Keratinocyte (primary cell): ENCODE results near the gene SPHK2. TPM values are rescaled to one million over a fixed set of nuclear protein-coding genes. Genes with fewer than 3 reads are reported as not detected.

Source experiments
- DNase-seq: peaks from one replicate; pipeline ENCODE4 v3.0.0-alpha.2; 2011; ENCODE audit warnings: low read depth, missing footprints, low spot score
- FAIRE-seq: peaks from 2 replicates; lab custom pipeline; 2011; peaks lifted over from hg19 to GRCh38; lab: Jason Lieb, UNC
- H2AFZ ChIP-seq: 2 replicates; pipeline ENCODE4 v1.6.0; 2012; ENCODE audit warnings: low read length, control low read depth, inconsistent platforms; ENCODE audit not compliant: control insufficient read depth
- H3K27ac ChIP-seq: 2 replicates; pipeline ENCODE4 v1.5.1; 2011; ENCODE audit warnings: low read length; ENCODE audit not compliant: control insufficient read depth, insufficient read depth
- H3K27me3 ChIP-seq: 3 replicates; pipeline ENCODE4 v1.6.0; 2011; ENCODE audit warnings: low read length; ENCODE audit not compliant: control insufficient read depth, insufficient read depth; ENCODE audit errors: extremely low read depth
- H3K36me3 ChIP-seq, 2 experiments: 2 replicates in 1 of 2; 3 replicates in 1 of 2; pipeline ENCODE4 v1.5.1; 2011; ENCODE audit warnings: low read length in 2 of 2, mild to moderate bottlenecking in 1 of 2; ENCODE audit not compliant: control insufficient read depth in 2 of 2, insufficient read depth in 2 of 2; ENCODE audit errors: extremely low read depth in 1 of 2
- H3K4me1 ChIP-seq: 3 replicates; pipeline ENCODE4 v1.5.1; 2011; ENCODE audit warnings: low read length; ENCODE audit not compliant: control insufficient read depth, insufficient read depth; ENCODE audit errors: extremely low read depth
- H3K4me2 ChIP-seq: 3 replicates; pipeline ENCODE4 v1.6.0; 2011; ENCODE audit warnings: low read depth, low read length; ENCODE audit not compliant: control insufficient read depth, insufficient read depth; ENCODE audit errors: extremely low read depth
- H3K4me3 ChIP-seq, 3 experiments: fragments of 200-600 bp in 1 of 3; sonication (generic) in 1 of 3; 2 replicates in 2 of 3; 3 replicates in 1 of 3; pipeline ENCODE4 v1.5.1; 2011 to 2016; ENCODE audit warnings: low read length in 3 of 3, mild to moderate bottlenecking in 3 of 3, control low read depth in 2 of 3, inconsistent platforms in 1 of 3, low read depth in 1 of 3, mixed read lengths in 1 of 3, mixed run types in 1 of 3, moderate library complexity in 1 of 3; ENCODE audit not compliant: control insufficient read depth in 2 of 3, insufficient read depth in 2 of 3; ENCODE audit errors: extremely low read depth in 1 of 3
- H3K79me2 ChIP-seq: 2 replicates; pipeline ENCODE4 v1.6.0; 2012; ENCODE audit warnings: low read length; ENCODE audit not compliant: control insufficient read depth, insufficient read depth
- H3K9ac ChIP-seq: 3 replicates; pipeline ENCODE4 v1.6.0; 2011; ENCODE audit warnings: low read length; ENCODE audit not compliant: control insufficient read depth, insufficient read depth; ENCODE audit errors: extremely low read depth
- H3K9me1 ChIP-seq: 3 replicates; pipeline ENCODE4 v1.6.0; 2011; ENCODE audit warnings: low read length; ENCODE audit not compliant: control insufficient read depth, insufficient read depth; ENCODE audit errors: extremely low read depth
- H3K9me3 ChIP-seq: 2 replicates; pipeline ENCODE4 v1.5.1; 2012; ENCODE audit warnings: low read depth, low read length; ENCODE audit not compliant: control insufficient read depth
- H4K20me1 ChIP-seq: 3 replicates; pipeline ENCODE4 v1.6.0; 2011; ENCODE audit warnings: low read length; ENCODE audit not compliant: control insufficient read depth, insufficient read depth; ENCODE audit errors: extremely low read depth
- EZH2 ChIP-seq: IDR thresholded peaks from one replicate; pipeline ENCODE4 v1.6.1; 2012; ENCODE audit warnings: inconsistent platforms, mild to moderate bottlenecking, low read length, moderate library complexity
- dilution Hi-C: fragments of 300-500 bp; cut with MboI; formaldehyde crosslinking; loops from one replicate; pipeline ENCODE4 v1.7.0; 2020; ENCODE audit warnings: low sequenced_read_pairs; ENCODE audit not compliant: extremely low pct_ligation_motif_present
- polyA plus RNA-seq, 5 experiments: library from polyadenylated mRNA; depleted of rRNA in 3 of 5; stranded (reverse) in 3 of 5; stranded (forward) in 1 of 5; unstranded in 1 of 5; fragments of >200 nt; gene quantifications; 1 replicate in 1 of 5; 2 replicates in 3 of 5; 3 replicates in 1 of 5; pipeline versions ENCODE4 v1.2.1 to v1.2.3, GENCODE V29; 2011 to 2012; ENCODE audit warnings: missing spikeins in 2 of 5, low read depth in 1 of 5, low replicate concordance in 1 of 5
- TF ChIP-seq, protein P1 (sequence below), 3 experiments: IDR thresholded peaks in 1 of 3; conservative IDR thresholded peaks in 1 of 3; optimal IDR thresholded peaks in 1 of 3; 2 replicates in 2 of 3; 3 replicates in 1 of 3; pipeline versions ENCODE3 to v1.5.1; 2011; ENCODE audit warnings: low read length in 3 of 3, mild to moderate bottlenecking in 3 of 3, moderate library complexity in 2 of 3, control low read depth in 1 of 3, inconsistent platforms in 1 of 3; ENCODE audit not compliant: insufficient read depth in 2 of 3; ENCODE audit errors: extremely low read depth in 1 of 3

The SPHK2 gene
- polyA plus RNA-seq, 1 donor (not counting 4 experiments of a cell fraction or from before 2014, with no cell fraction given) = 2.8 TPM

DNA sequence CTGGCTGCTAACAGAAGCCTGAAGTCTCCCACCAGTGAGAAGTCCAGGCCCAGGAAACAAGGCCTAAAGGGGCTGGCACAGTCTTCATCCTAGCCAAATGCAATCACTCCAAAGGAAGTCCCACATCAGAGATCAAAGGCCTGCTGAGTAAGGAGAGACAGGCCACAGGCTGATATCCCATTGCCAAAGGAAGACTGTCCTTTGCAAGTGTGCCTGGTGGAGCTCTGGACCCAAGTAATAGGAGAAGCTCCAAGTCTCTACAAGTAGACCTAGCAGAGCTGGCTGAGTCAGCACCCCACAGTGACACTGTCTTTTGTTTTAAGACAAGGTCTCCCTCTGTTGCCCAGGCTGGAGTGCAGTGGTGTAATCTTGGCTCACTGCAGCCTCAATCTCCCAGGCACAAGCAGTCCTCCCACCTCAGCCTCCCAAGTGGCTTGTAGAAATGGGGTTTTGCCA, 13.4 kb downstream of the SPHK2 start:
- FAIRE-seq = peak; percentile 95
- Histone ChIP-seq H3K36me3 (peaks cover 0 to 1% of the 10 kb centered on the region in 2 experiments), H3K9ac (no peak overlapping the region), H3K79me2 (no peaks in the 10 kb centered on the region), H3K27ac (peak overlapping the region; percentile 56), H3K9me1 (no peaks in the 10 kb centered on the region), H3K9me3 (no peaks in the 10 kb centered on the region), H3K4me2 (peak overlapping the region; percentile 14), H4K20me1 (no peaks in the 10 kb centered on the region), H3K4me3 (no peak overlapping the region), H3K27me3 (no peaks in the 10 kb centered on the region), H3K4me1 (peaks cover 45% of the 10 kb centered on the region), H2AFZ (no peak overlapping the region)
- dilution Hi-C loops = no loop called here
- DNase-seq = no peak
- TF ChIP-seq EZH2 = no peak
- TF ChIP-seq, protein P1, sequence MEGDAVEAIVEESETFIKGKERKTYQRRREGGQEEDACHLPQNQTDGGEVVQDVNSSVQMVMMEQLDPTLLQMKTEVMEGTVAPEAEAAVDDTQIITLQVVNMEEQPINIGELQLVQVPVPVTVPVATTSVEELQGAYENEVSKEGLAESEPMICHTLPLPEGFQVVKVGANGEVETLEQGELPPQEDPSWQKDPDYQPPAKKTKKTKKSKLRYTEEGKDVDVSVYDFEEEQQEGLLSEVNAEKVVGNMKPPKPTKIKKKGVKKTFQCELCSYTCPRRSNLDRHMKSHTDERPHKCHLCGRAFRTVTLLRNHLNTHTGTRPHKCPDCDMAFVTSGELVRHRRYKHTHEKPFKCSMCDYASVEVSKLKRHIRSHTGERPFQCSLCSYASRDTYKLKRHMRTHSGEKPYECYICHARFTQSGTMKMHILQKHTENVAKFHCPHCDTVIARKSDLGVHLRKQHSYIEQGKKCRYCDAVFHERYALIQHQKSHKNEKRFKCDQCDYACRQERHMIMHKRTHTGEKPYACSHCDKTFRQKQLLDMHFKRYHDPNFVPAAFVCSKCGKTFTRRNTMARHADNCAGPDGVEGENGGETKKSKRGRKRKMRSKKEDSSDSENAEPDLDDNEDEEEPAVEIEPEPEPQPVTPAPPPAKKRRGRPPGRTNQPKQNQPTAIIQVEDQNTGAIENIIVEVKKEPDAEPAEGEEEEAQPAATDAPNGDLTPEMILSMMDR (optimal IDR thresholded peaks at IDR 0.05 in 1 of 3, IDR thresholded peaks at IDR 0.05 in 1 of 3, conservative IDR thresholded peaks at IDR 0.05 in 1 of 3; ENCODE audit: extremely low read depth in 1 of 3, insufficient read depth in 2 of 3, low read length in 3 of 3) = peak in 2 of 3 experiments; percentile 15 to 38

DNA sequence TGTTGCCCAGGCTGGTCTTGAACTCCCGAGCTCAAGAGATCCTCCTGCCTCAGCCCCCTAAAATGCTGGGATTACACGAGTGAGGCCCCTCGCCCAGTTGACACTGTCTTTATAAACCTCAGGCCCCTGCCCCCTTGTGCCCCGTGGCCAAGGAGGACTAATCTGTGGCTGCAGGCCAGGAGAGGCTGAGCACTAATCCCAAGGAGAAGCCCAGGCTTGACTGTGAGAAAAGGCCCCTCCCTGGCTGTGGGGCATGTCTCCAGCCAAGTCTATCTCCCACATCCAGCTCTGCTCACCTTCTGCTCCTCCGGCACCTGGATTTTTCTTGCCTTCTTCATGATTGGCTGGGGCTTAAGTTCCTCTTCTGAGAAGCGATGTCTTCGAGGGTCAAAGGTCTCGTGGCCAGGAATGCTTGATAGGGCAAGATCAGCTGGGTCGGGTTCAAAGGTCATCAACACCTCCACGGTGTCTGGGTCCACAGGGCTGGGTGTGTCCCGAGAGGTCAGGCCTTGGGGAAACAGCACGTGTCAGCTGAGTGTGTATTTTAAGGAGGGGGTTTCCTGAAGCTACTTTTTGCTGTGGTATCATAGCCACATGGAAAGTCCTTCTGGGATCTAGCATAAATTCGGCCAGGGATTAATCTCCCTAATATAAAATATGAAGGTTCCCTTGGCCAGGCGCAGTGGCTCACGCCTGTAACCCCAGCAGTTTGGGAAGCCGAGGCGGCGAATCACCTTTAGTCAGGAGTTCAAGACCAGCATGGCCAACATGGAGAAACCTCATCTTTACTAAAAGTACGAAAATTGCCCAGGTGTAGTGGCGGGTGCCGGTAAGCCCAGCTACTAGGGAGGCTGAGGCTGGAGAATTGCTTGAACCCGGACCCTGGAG, 14.1 kb downstream of the SPHK2 start:
- Histone ChIP-seq H2AFZ (no peak overlapping the region), H3K4me2 (peak overlapping the region; percentile 77), H3K27ac (peak overlapping the region; percentile 56), H3K4me3 (no peak overlapping the region), H3K4me1 (peaks cover 47% of the 10 kb centered on the region), H4K20me1 (no peaks in the 10 kb centered on the region), H3K36me3 (no peaks in the 10 kb centered on the region), H3K79me2 (no peaks in the 10 kb centered on the region), H3K9ac (no peak overlapping the region), H3K27me3 (no peaks in the 10 kb centered on the region), H3K9me1 (no peaks in the 10 kb centered on the region), H3K9me3 (no peaks in the 10 kb centered on the region)
- TF ChIP-seq EZH2 = no peak
- TF ChIP-seq, protein P1 (optimal IDR thresholded peaks at IDR 0.05 in 1 of 3, IDR thresholded peaks at IDR 0.05 in 1 of 3, conservative IDR thresholded peaks at IDR 0.05 in 1 of 3; ENCODE audit: extremely low read depth in 1 of 3, insufficient read depth in 2 of 3, low read length in 3 of 3) = peak in 1 of 3 experiments; percentile 5
- dilution Hi-C loops = no loop called here
- no peak for DNase-seq
- FAIRE-seq = peak; percentile 44
